Neuronal stem cell (in vitro differentiated cells): Measurements from ENCODE around the gene UQCR10.

Experiments used
- DNase-seq: peaks from one replicate; pipeline ENCODE4 v3.0.0-alpha.2; 2013; ENCODE audit warnings: low spot score
- H2AFZ ChIP-seq: one replicate; pipeline ENCODE4 v1.6.1; 2013; ENCODE audit warnings: mild to moderate bottlenecking, low read length, inconsistent platforms
- H2AK5ac ChIP-seq: 2 replicates; pipeline ENCODE4 v1.6.1; 2013; ENCODE audit warnings: low read depth, mild to moderate bottlenecking, inconsistent platforms, low read length, moderate library complexity, mixed read lengths
- H2BK120ac ChIP-seq: 2 replicates; pipeline ENCODE4 v1.6.1; 2013; ENCODE audit warnings: low read depth, mild to moderate bottlenecking, inconsistent platforms, low read length, moderate library complexity, mixed read lengths
- H2BK12ac ChIP-seq: one replicate; pipeline ENCODE4 v1.6.1; 2013; ENCODE audit warnings: low read length, inconsistent platforms
- H2BK15ac ChIP-seq: 2 replicates; pipeline ENCODE4 v1.6.1; 2013; ENCODE audit warnings: mild to moderate bottlenecking, low read length, inconsistent platforms, mixed read lengths
- H2BK5ac ChIP-seq: one replicate; pipeline ENCODE4 v1.6.1; 2013; ENCODE audit warnings: inconsistent platforms, mild to moderate bottlenecking, low read length, moderate library complexity
- H3K14ac ChIP-seq: one replicate; pipeline ENCODE4 v1.6.1; 2013; ENCODE audit warnings: low read length, inconsistent platforms
- H3K18ac ChIP-seq: 2 replicates; pipeline ENCODE4 v1.6.1; 2013; ENCODE audit warnings: low read length, inconsistent platforms
- H3K23ac ChIP-seq: 2 replicates; pipeline ENCODE4 v1.6.1; 2013; ENCODE audit warnings: low read depth, mild to moderate bottlenecking, mixed read lengths, low read length, inconsistent platforms; ENCODE audit not compliant: poor library complexity
- H3K27ac ChIP-seq: replicated peaks from 3 replicates; pipeline ENCODE4 v1.5.1; 2013; ENCODE audit warnings: low read length, inconsistent platforms
- H3K27me3 ChIP-seq, 3 experiments: 2 replicates each; pipeline ENCODE4 v1.6.1; 2013; ENCODE audit warnings: low read length in 3 of 3, mild to moderate bottlenecking in 2 of 3, inconsistent platforms in 1 of 3, low read depth in 1 of 3, mixed read lengths in 1 of 3, moderate library complexity in 1 of 3; ENCODE audit not compliant: control insufficient read depth in 3 of 3, insufficient read depth in 3 of 3
- H3K36me3 ChIP-seq, 2 donors: replicated peaks in 1 of 2; 2 replicates each; pipeline ENCODE4 v1.6.1; 2013; ENCODE audit warnings: low read length in 2 of 2; ENCODE audit not compliant: control insufficient read depth in 2 of 2, insufficient read depth in 2 of 2
- H3K4ac ChIP-seq: 2 replicates; pipeline ENCODE4 v1.6.1; 2013; ENCODE audit warnings: inconsistent platforms, mild to moderate bottlenecking, low read length, moderate library complexity
- H3K4me1 ChIP-seq, 2 donors: 1 replicate in 1 of 2; 2 replicates in 1 of 2; pipeline ENCODE4 v1.6.1; 2013; ENCODE audit warnings: low read length in 2 of 2, low read depth in 1 of 2; ENCODE audit not compliant: control insufficient read depth in 2 of 2, insufficient read depth in 1 of 2
- H3K4me2 ChIP-seq: one replicate; pipeline ENCODE4 v1.6.1; 2013; ENCODE audit warnings: mild to moderate bottlenecking, low read length, inconsistent platforms; ENCODE audit not compliant: insufficient read depth, poor library complexity, severe bottlenecking
- H3K4me3 ChIP-seq, 2 donors: 2 replicates each; pipeline ENCODE4 v1.5.1; 2013; ENCODE audit warnings: low read length in 2 of 2, mild to moderate bottlenecking in 2 of 2, inconsistent platforms in 1 of 2, moderate library complexity in 1 of 2
- H3K79me1 ChIP-seq: one replicate; pipeline ENCODE4 v1.6.1; 2013; ENCODE audit warnings: low read depth, mild to moderate bottlenecking, inconsistent platforms, low read length, moderate library complexity
- H3K9ac ChIP-seq: one replicate; pipeline ENCODE4 v1.6.1; 2013; ENCODE audit warnings: mild to moderate bottlenecking, low read depth, low read length, inconsistent platforms; ENCODE audit not compliant: poor library complexity
- H3K9me3 ChIP-seq, 2 donors: replicated peaks in 1 of 2; 2 replicates each; pipeline versions ENCODE3 to v1.6.1; 2013; ENCODE audit warnings: low read length in 2 of 2, mild to moderate bottlenecking in 2 of 2, inconsistent platforms in 1 of 2, low read depth in 1 of 2, mixed read lengths in 1 of 2, moderate library complexity in 1 of 2; ENCODE audit not compliant: control insufficient read depth in 2 of 2, insufficient read depth in 1 of 2
- H4K8ac ChIP-seq: one replicate; pipeline ENCODE4 v1.6.1; 2013; ENCODE audit warnings: low read depth, mild to moderate bottlenecking, inconsistent platforms, low read length, moderate library complexity
- H4K91ac ChIP-seq: one replicate; pipeline ENCODE4 v1.6.1; 2013; ENCODE audit warnings: low read length, low read depth, mild to moderate bottlenecking, inconsistent platforms; ENCODE audit not compliant: poor library complexity
- WGBS, 2 donors: extraction: QIAGEN DNeasy Blood & Tissue Kit; methylation state at CpG; one replicate each; pipeline ENCODE4 v1.1.7; 2013; ENCODE audit warnings: missing lambda C conversion rate in 2 of 2, mixed read lengths in 1 of 2; ENCODE audit not compliant: insufficient read length in 2 of 2, insufficient replicate concordance in 1 of 2; ENCODE audit errors: extremely low coverage in 2 of 2; 5-methylcytosine and 5-hydroxymethylcytosine counted together

UQCR10 gene

GRCh38 chr22:29737251-29738117 lies 29.7 kb upstream of the UQCR10 start:
- no peaks in the 10 kb centered on the region for H3K9me3 ChIP-seq
- H3K27ac ChIP-seq = no peak overlapping the region
- no peak overlapping the region for H4K91ac ChIP-seq
- H2BK15ac ChIP-seq = no peak overlapping the region
- no peak overlapping the region for H3K23ac ChIP-seq
- peak overlapping the region; percentile 35 for H3K18ac ChIP-seq
- peak overlapping the region; percentile 56 for H3K14ac ChIP-seq
- H2AFZ ChIP-seq = no peak overlapping the region
- no peak overlapping the region for H2BK120ac ChIP-seq
- no peaks in the 10 kb centered on the region for H3K79me1 ChIP-seq
- no peak overlapping the region for H3K9ac ChIP-seq
- no peak overlapping the region for H4K8ac ChIP-seq
- DNase-seq = no peak
- no peak overlapping the region for H2AK5ac ChIP-seq
- H3K27me3 ChIP-seq = no peaks in the 10 kb centered on the region
- H3K4me2 ChIP-seq = no peak overlapping the region
- H2BK12ac ChIP-seq = no peak overlapping the region
- H3K36me3 ChIP-seq = peaks cover 0 to 2% of the 10 kb centered on the region in 2 donors
- H3K4me1 ChIP-seq = peaks cover 0 to 10% of the 10 kb centered on the region in 2 donors
- no CpG with 5 or more reads among the region's 22 CpGs for WGBS, 2 donors
- no peak overlapping the region for H3K4ac ChIP-seq
- no peak overlapping the region for H2BK5ac ChIP-seq
- no peak overlapping the region for H3K4me3 ChIP-seq

- Histone ChIP-seq H3K23ac (no peak overlapping the region), H4K91ac (no peak overlapping the region), H2AFZ (no peak overlapping the region), H3K79me1 (no peaks in the 10 kb centered on the region), H3K14ac (no peak overlapping the region), H2BK12ac (no peak overlapping the region), H3K4me3 (no peak overlapping the region), H2BK120ac (no peak overlapping the region), H3K9me3 (no peaks in the 10 kb centered on the region), H3K4me2 (no peak overlapping the region), H3K9ac (no peak overlapping the region), H3K18ac (no peak overlapping the region), H2AK5ac (no peak overlapping the region), H2BK5ac (no peak overlapping the region), H3K27me3 (no peaks in the 10 kb centered on the region), H3K36me3 (peaks cover 0 to 2% of the 10 kb centered on the region in 2 donors), H4K8ac (no peak overlapping the region), H2BK15ac (no peak overlapping the region), H3K27ac (no peak overlapping the region), H3K4me1 (peaks cover 0 to 10% of the 10 kb centered on the region in 2 donors), H3K4ac (no peak overlapping the region)
- no peak for DNase-seq
- no CpG with 5 or more reads among the region's 15 CpGs for WGBS, 2 donors
These were observed 28.9 kb upstream of the UQCR10 start for GRCh38 chr22:29738118-29738815.

DNA sequence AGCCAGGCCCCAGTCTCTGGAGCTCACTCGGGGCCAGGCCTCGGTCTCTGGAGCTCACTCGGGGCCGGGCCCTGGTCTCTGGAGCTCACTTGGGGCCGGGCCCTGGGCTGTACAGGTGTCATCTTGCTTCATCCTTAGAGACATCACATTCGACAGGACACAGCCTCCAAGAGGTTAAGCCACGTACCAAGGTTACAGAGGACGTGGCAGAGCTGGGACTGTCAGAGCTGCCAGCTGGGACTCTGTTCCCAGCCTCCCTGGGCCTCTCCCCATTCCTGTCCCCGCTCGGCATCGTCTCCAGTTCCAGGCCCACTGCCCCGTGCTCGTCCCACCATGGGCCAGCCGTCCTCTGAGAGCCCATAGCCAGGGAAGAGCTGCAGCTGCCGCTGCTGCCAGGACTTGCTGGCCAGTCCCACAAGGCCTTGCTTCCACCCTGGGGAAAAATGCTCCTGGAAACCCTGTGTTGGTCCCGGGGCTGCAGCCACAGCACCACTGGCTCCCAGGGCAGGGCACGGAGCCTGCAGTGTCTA lies 27.8 kb upstream of the UQCR10 start:
- Histone ChIP-seq H3K79me1 (no peaks in the 10 kb centered on the region), H2AFZ (no peak overlapping the region), H2AK5ac (no peak overlapping the region), H3K4ac (no peak overlapping the region), H2BK15ac (no peak overlapping the region), H3K23ac (peak overlapping the region; percentile 31), H4K91ac (no peak overlapping the region), H2BK12ac (no peak overlapping the region), H2BK5ac (peak overlapping the region; percentile 24), H3K18ac (no peak overlapping the region), H3K4me1 (peaks cover 0 to 9% of the 10 kb centered on the region in 2 donors), H3K27ac (no peak overlapping the region), H2BK120ac (no peak overlapping the region), H3K36me3 (peaks cover 0 to 2% of the 10 kb centered on the region in 2 donors), H3K9me3 (no peaks in the 10 kb centered on the region), H4K8ac (no peak overlapping the region), H3K14ac (peak overlapping the region; percentile 98), H3K27me3 (no peaks in the 10 kb centered on the region), H3K9ac (peak overlapping the region; percentile 4), H3K4me3 (no peak overlapping the region), H3K4me2 (no peak overlapping the region)
- no peak for DNase-seq
- WGBS, 2 donors = no CpG with 5 or more reads among the region's 17 CpGs

GRCh38 chr22:29740216-29740615 lies 27.0 kb upstream of the UQCR10 start:
- Histone ChIP-seq H4K8ac (no peak overlapping the region), H3K23ac (no peak overlapping the region), H2AK5ac (no peak overlapping the region), H3K18ac (no peak overlapping the region), H2BK12ac (no peak overlapping the region), H4K91ac (no peak overlapping the region), H2BK15ac (no peak overlapping the region), H3K9ac (no peak overlapping the region), H3K4ac (no peak overlapping the region), H3K14ac (peak overlapping the region; percentile 56), H2BK5ac (peak overlapping the region; percentile 24), H3K4me2 (no peak overlapping the region), H2AFZ (no peak overlapping the region), H3K4me3 (no peak overlapping the region), H3K27me3 (no peaks in the 10 kb centered on the region), H3K9me3 (no peaks in the 10 kb centered on the region), H2BK120ac (no peak overlapping the region), H3K27ac (no peak overlapping the region), H3K79me1 (no peaks in the 10 kb centered on the region), H3K4me1 (peaks cover 0 to 2% of the 10 kb centered on the region in 2 donors), H3K36me3 (peaks cover 0 to 2% of the 10 kb centered on the region in 2 donors)
- no peak for DNase-seq
- WGBS, 2 donors = no CpG with 5 or more reads among the region's 5 CpGs
